ENCODE results near the gene PPP1R9A.

The PPP1R9A gene

GRCh38 chr7:94907026-94907810 is at the start of gene PPP1R9A:
Gene PPP1R9A, plus strand, starts transcription at chr7:94907594. Its CDS starts 2,520 bp downstream, at chr7:94910114.
- in situ Hi-C loops (cut with MboI; ENCODE audit: low sequenced_read_pairs), result no loop called here

- in situ Hi-C loops (cut with MboI; ENCODE audit: low sequenced_read_pairs), result no loop called here
These were observed 36.3 kb upstream of the PPP1R9A start for GRCh38 chr7:94871132-94871531.

GRCh38 chr7:94873239-94873638 is 34.2 kb upstream of the PPP1R9A start:
- in situ Hi-C loops (cut with MboI; ENCODE audit: low sequenced_read_pairs), result no loop called here

- in situ Hi-C loops (cut with MboI; ENCODE audit: low sequenced_read_pairs), result no loop called here
These were observed 33.2 kb upstream of the PPP1R9A start for GRCh38 chr7:94874036-94874785.

GRCh38 chr7:94875201-94875600 is 32.2 kb upstream of the PPP1R9A start:
- in situ Hi-C loops (cut with MboI; ENCODE audit: low sequenced_read_pairs), result no loop called here

GRCh38 chr7:94877731-94878670 is 29.4 kb upstream of the PPP1R9A start:
- in situ Hi-C loops (cut with MboI; ENCODE audit: low sequenced_read_pairs), result no loop called here

- in situ Hi-C loops (cut with MboI; ENCODE audit: low sequenced_read_pairs), result no loop called here
These were observed 24.5 kb upstream of the PPP1R9A start for GRCh38 chr7:94882891-94883290.

- in situ Hi-C loops (cut with MboI; ENCODE audit: low sequenced_read_pairs), result no loop called here
These were observed 23.8 kb upstream of the PPP1R9A start for GRCh38 chr7:94883616-94884015.

- in situ Hi-C loops (cut with MboI; ENCODE audit: low sequenced_read_pairs), result no loop called here
These were observed 18.8 kb upstream of the PPP1R9A start for GRCh38 chr7:94888551-94888950.

GRCh38 chr7:94888995-94889523 is 18.3 kb upstream of the PPP1R9A start:
- in situ Hi-C loops (cut with MboI; ENCODE audit: low sequenced_read_pairs), result no loop called here

GRCh38 chr7:94890216-94890615 is 17.2 kb upstream of the PPP1R9A start:
- in situ Hi-C loops (cut with MboI; ENCODE audit: low sequenced_read_pairs), result no loop called here

GRCh38 chr7:94893661-94894060 is 13.7 kb upstream of the PPP1R9A start:
- in situ Hi-C loops (cut with MboI; ENCODE audit: low sequenced_read_pairs), result no loop called here

- in situ Hi-C loops (cut with MboI; ENCODE audit: low sequenced_read_pairs), result no loop called here
These were observed 9.9 kb upstream of the PPP1R9A start for GRCh38 chr7:94897541-94897940.

GRCh38 chr7:94898340-94898739 is 9.1 kb upstream of the PPP1R9A start:
- in situ Hi-C loops (cut with MboI; ENCODE audit: low sequenced_read_pairs), result no loop called here

- in situ Hi-C loops (cut with MboI; ENCODE audit: low sequenced_read_pairs), result no loop called here
These were observed 5.4 kb upstream of the PPP1R9A start for GRCh38 chr7:94901981-94902380.

- in situ Hi-C loops (cut with MboI; ENCODE audit: low sequenced_read_pairs), result no loop called here
These were observed 3.4 kb upstream of the PPP1R9A start for GRCh38 chr7:94903971-94904370.

GRCh38 chr7:94904982-94905381 is 2.4 kb upstream of the PPP1R9A start:
- in situ Hi-C loops (cut with MboI; ENCODE audit: low sequenced_read_pairs), result no loop called here

- in situ Hi-C loops (cut with MboI; ENCODE audit: low sequenced_read_pairs), result no loop called here
These were observed 1.1 kb upstream of the PPP1R9A start for GRCh38 chr7:94906065-94906851.

GRCh38 chr7:94907811-94908322 is 473 bp downstream of the PPP1R9A start:
- in situ Hi-C loops (cut with MboI; ENCODE audit: low sequenced_read_pairs), result no loop called here
